GM19035 (cell line): ENCODE results near the gene TCF7L2.
A peak's percentile ranks its signal among the peaks of the same experiment; 100 is the strongest.

Experiments used
- ATAC-seq: cut with Tn5 transposase; IDR thresholded peaks from one replicate; pipeline ENCODE4 v1.9.1; 2021; ENCODE audit not compliant: unreplicated experiment

Gene TCF7L2

GRCh38 chr10:113140143-113141011 is 190.3 kb downstream of the TCF7L2 start:
- ATAC-seq = no peak

- no peak for ATAC-seq
These were observed 192.7 kb downstream of the TCF7L2 start for GRCh38 chr10:113142601-113143362.

- ATAC-seq = no peak
These were observed 194.5 kb downstream of the TCF7L2 start for GRCh38 chr10:113144576-113144975.

- ATAC-seq = no peak
These were observed 198.2 kb downstream of the TCF7L2 start for GRCh38 chr10:113148071-113148825.

- ATAC-seq = no peak
These were observed 198.9 kb downstream of the TCF7L2 start for GRCh38 chr10:113148901-113149300.

GRCh38 chr10:113149626-113150025 is 199.6 kb downstream of the TCF7L2 start:
- no peak for ATAC-seq

GRCh38 chr10:113151190-113151666 is 201.2 kb downstream of the TCF7L2 start:
- ATAC-seq = no peak

- ATAC-seq = no peak
These were observed 203.6 kb downstream of the TCF7L2 start for GRCh38 chr10:113153493-113154102.

- ATAC-seq = no peak
These were observed 207.4 kb downstream of the TCF7L2 start for GRCh38 chr10:113157441-113157840.

- no peak for ATAC-seq
These were observed 208.1 kb downstream of the TCF7L2 start for GRCh38 chr10:113158183-113158582.

GRCh38 chr10:113159563-113159962 is 209.5 kb downstream of the TCF7L2 start:
- no peak for ATAC-seq

- no peak for ATAC-seq
These were observed 210.6 kb downstream of the TCF7L2 start for GRCh38 chr10:113160641-113161040.

- no peak for ATAC-seq
These were observed 211.0 kb downstream of the TCF7L2 start for GRCh38 chr10:113161066-113161465.

- no peak for ATAC-seq
These were observed 212.9 kb downstream of the TCF7L2 start for GRCh38 chr10:113162960-113163359.

- no peak for ATAC-seq
These were observed 215.6 kb downstream of the TCF7L2 start for GRCh38 chr10:113165673-113166072.

- no peak for ATAC-seq
These were observed 217.7 kb downstream of the TCF7L2 start for GRCh38 chr10:113167702-113168101.

- no peak for ATAC-seq
These were observed 218.5 kb downstream of the TCF7L2 start for GRCh38 chr10:113168584-113168983.

- no peak for ATAC-seq
These were observed 219.1 kb downstream of the TCF7L2 start for GRCh38 chr10:113169111-113169510.

- ATAC-seq = peak; percentile 82
These were observed 219.9 kb downstream of the TCF7L2 start for GRCh38 chr10:113169853-113170460.

GRCh38 chr10:113171662-113172061 is 221.6 kb downstream of the TCF7L2 start:
- ATAC-seq = no peak
